H54 (cell line): ENCODE measurements around the gene ERICH3.

ENCODE experiments used
- DNase-seq: peaks from one replicate; pipeline ENCODE4 v3.0.0; 2011; ENCODE audit warnings: low spot score, mixed read lengths; ENCODE audit not compliant: insufficient read length
- FAIRE-seq: peaks from 3 replicates; lab custom pipeline; 2011; peaks lifted over from hg19 to GRCh38; lab: Jason Lieb, UNC
- POLR2A ChIP-seq: IDR thresholded peaks from 2 replicates; pipeline ENCODE4 v1.6.1; 2011; ENCODE audit warnings: low read depth, mild to moderate bottlenecking, low read length

Gene ERICH3

GRCh38 chr1:74530892-74531291 is 142.7 kb downstream of the ERICH3 start:
- no peak for FAIRE-seq
- TF ChIP-seq POLR2A = no peak
- no peak for DNase-seq

- no peak for TF ChIP-seq POLR2A
- FAIRE-seq (no peak), DNase-seq (no peak)
Measured at GRCh38 chr1:74528123-74528522, 145.5 kb downstream of the ERICH3 start.

DNA sequence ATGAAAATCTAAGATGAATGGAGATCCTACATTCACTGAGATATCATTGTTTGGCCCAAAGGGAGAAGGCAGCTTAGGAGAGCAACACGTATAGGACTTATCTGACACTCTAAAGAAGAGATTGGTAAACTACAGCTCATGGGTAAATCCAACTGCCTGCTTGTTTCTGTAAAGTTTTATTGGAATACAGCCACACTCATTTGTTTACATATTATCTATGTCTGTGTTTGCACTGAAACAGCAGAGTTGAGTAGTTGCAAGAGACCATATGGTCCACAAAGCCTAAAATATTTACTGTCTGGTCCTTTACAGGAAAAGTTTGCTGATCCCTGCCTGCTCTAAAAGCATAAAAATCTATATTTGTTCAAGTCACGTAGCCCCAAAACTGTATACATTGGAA is 146.9 kb downstream of the ERICH3 start:
- DNase-seq (no peak), FAIRE-seq (no peak)
- no peak for TF ChIP-seq POLR2A

- DNase-seq (no peak), FAIRE-seq (no peak)
- no peak for TF ChIP-seq POLR2A
Measured at GRCh38 chr1:74523873-74524480, 149.6 kb downstream of the ERICH3 start.

- TF ChIP-seq POLR2A = no peak
- no peak for DNase-seq
- no peak for FAIRE-seq
Measured at GRCh38 chr1:74522148-74522547, 151.4 kb downstream of the ERICH3 start.
